Activated CD4-positive, alpha-beta T cell treated with anti-CD3 and anti-CD28 coated beads for 36 hours (primary cell): ENCODE results near the gene TMEM178A. TPM values are rescaled to one million over a fixed set of nuclear protein-coding genes. Genes with fewer than 3 reads are reported as not detected.

Experiments used
- ATAC-seq: fragments of 200-7000 bp; cut with Tn5 transposase; one replicate; pipeline ENCODE4 v1.10.0; 2021; ENCODE audit warnings: mild to moderate bottlenecking, moderate library complexity
- CTCF ChIA-PET: fragments of 350-600 bp; sonication (Branson Sonifier 250); formaldehyde crosslinking; loops from one replicate; lab custom pipeline; 2021; ENCODE audit warnings: antibody characterized with exemption; lab: Charles Lee
- POLR2A ChIA-PET: fragments of 350-600 bp; sonication (Branson Sonifier 250); formaldehyde crosslinking; loops from one replicate; lab custom pipeline; 2021; ENCODE audit warnings: antibody characterized with exemption, inconsistent platforms; lab: Charles Lee
- DNase-seq: peaks from one replicate; pipeline ENCODE4 v3.0.0-alpha.2; 2020
- H3K27ac Mint-ChIP-seq: one replicate; pipeline ENCODE4 v1.8.0; 2021; ENCODE audit warnings: mixed read lengths
- H3K27me3 Mint-ChIP-seq: one replicate; pipeline ENCODE4 v1.8.0; 2021; ENCODE audit warnings: mixed read lengths
- H3K36me3 Mint-ChIP-seq: one replicate; pipeline ENCODE4 v1.8.0; 2021; ENCODE audit warnings: low read depth, mixed read lengths
- H3K4me1 Mint-ChIP-seq: one replicate; pipeline ENCODE4 v1.8.0; 2021; ENCODE audit warnings: mixed read lengths
- H3K4me3 Mint-ChIP-seq: one replicate; pipeline ENCODE4 v1.8.0; 2021; ENCODE audit warnings: mild to moderate bottlenecking, moderate library complexity, mixed read lengths
- H3K9me3 Mint-ChIP-seq: one replicate; pipeline ENCODE4 v1.8.0; 2021; ENCODE audit warnings: low read depth, mixed read lengths
- intact Hi-C, 2 experiments: fragments of 100-400 bp; cut with DNase I in 1 of 2; cut with micrococcal nuclease in 1 of 2; formaldehyde crosslinking; loops; one replicate each; pipeline versions ENCODE4 v1.14.2 to v1.15.1; 2022 to 2024; cut with DNase I, micrococcal nuclease
- total RNA-seq, 2 experiments: library from RNA; stranded (reverse); gene quantifications; one replicate each; pipeline ENCODE4 v1.2.3, GENCODE V29; 2021

TMEM178A gene
- total RNA-seq, 2 experiments from 2014 or later: 0.21 to 0.39 TPM

DNA sequence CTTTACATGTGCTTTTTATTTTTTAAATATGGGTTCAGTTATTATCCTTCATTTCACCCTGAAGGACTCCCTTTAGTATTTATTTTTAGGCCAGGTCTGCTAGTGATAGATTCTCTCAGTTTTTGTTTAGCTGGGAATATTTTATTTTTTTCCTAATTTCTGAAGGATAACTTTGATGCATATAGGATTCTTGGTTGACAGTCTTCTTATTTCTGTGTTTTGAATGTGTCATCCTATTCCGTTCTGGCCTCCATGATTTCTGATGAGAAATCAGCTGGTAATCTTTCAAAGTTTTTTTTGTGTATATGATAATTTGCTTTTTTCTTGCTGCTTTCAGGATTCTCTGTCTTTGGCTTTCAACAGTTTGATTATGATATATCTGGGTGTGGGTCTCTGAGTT, 35.4 kb downstream of the TMEM178A start:
- Mint-ChIP-seq H3K27ac (no peak overlapping the region), H3K27me3 (peaks cover 10% of the 10 kb centered on the region), H3K4me3 (no peak overlapping the region), H3K4me1 (no peaks in the 10 kb centered on the region), H3K36me3 (no peaks in the 10 kb centered on the region), H3K9me3 (peaks cover 13% of the 10 kb centered on the region)
- DNase-seq: no peak
- intact Hi-C loops: no loop called here
- ChIA-PET CTCF (interaction anchor here (1.3 kb wide), 1 partner anchor 39 kb away, joined by 3 read pairs; no protein-coding TSS in a partner anchor), POLR2A (no interaction called here)
- ATAC-seq: no peak

DNA sequence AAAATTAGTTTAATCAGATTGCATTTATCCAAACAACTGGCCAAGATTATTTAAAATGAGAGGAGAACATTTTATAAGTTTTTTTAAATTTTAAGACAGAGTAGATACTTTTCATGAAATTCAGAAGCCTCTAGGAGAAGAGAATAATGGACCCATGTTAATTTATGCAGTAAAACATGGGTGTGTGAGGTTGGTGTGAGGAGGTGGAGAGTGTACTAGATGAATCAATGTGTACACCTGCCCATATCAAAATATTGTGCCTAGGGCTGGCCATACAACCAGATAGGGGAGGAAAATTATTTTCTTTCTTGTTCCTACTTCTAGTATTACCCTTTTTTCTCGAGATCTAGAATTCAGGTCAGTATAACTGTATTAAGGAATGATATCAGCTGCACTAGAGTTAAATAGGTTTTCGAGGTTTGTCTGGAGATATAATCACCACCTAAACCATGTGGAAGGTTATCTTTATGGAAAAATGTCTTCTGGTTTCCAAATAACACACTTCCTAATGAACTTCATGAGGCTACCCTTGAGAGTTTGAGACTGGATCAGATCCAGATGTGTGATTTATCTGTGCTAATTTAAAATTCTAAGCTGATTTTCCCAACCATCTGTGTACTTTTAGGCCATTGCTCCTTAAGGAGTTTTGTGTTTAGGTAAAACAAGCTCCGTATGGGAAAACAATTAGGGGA, 37.6 kb downstream of the TMEM178A start:
- no peak for DNase-seq
- CTCF ChIA-PET: interaction anchor here (0.7 kb wide), 2 partner anchors 28 to 518 kb away, joined by 4 to 5 read pairs; no protein-coding TSS in a partner anchor
- H3K27me3 Mint-ChIP-seq: peaks cover 14% of the 10 kb centered on the region

DNA sequence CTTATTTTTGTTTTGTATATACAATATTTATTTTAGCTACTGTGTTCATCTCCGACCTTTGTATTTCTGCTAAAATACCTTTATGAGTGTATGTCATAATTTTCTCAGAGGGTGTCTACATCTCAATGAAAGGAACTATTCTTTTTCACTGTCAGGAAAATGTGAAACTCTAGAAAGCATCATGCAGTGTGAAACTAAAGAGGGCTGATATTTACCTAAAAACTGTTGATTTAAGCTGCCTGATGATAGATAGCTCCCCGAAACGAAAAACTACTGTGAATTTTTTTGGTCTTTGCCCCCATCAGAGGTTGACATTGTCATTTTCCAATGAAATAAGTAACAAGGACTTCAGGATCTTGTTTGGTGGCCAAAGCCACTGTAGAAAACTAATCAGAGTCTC, 38.8 kb downstream of the TMEM178A start:
- Mint-ChIP-seq H3K27me3 (peaks cover 11% of the 10 kb centered on the region), H3K36me3 (no peaks in the 10 kb centered on the region), H3K4me1 (no peaks in the 10 kb centered on the region), H3K4me3 (no peak overlapping the region), H3K9me3 (peaks cover 10% of the 10 kb centered on the region), H3K27ac (no peak overlapping the region)
- intact Hi-C loops: no loop called here
- POLR2A ChIA-PET: no interaction called here
- ATAC-seq (no peak), DNase-seq (no peak)
- CTCF ChIA-PET: interaction anchor here (1.0 to 1.6 kb wide), 5 partner anchors 8 to 360 kb away, joined by 3 to 5 read pairs (median 4); no protein-coding TSS in a partner anchor

More for the DNA sequence above, 37.6 kb downstream of the TMEM178A start:
- peaks cover 13% of the 10 kb centered on the region for H3K9me3 Mint-ChIP-seq
- ATAC-seq: no peak
- intact Hi-C loops: no loop called here
- no peaks in the 10 kb centered on the region for H3K4me1 Mint-ChIP-seq
- no peaks in the 10 kb centered on the region for H3K36me3 Mint-ChIP-seq
- POLR2A ChIA-PET: interaction anchor here (0.7 kb wide), 1 partner anchor 195 kb away, joined by 3 read pairs; no protein-coding TSS in a partner anchor
- H3K27ac Mint-ChIP-seq: no peak overlapping the region
- H3K4me3 Mint-ChIP-seq: no peak overlapping the region

DNA sequence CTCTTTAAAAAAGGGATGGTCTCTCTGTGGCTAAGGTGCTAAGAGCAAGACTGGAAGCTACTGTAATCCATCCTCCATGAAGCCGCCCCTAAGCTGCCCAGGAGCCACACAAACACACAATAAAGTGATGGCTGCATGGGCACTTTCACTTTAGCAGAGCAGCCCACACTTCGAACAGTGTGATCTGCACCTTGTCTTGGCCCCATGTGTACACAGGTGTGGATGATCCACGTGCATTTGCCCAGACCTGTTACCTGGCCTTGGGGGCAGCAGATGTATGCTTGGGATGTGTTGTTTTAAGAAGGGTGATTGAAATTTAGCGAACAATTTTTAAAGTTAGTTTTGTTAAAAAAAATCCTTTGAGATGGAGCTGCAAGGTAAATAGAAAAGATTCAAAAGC, 39.9 kb downstream of the TMEM178A start:
- intact Hi-C loops: no loop called here
- POLR2A ChIA-PET: no interaction called here
- CTCF ChIA-PET: interaction anchor here (0.6 to 1.6 kb wide), 6 partner anchors 9 to 361 kb away, joined by 3 to 5 read pairs (median 4); no protein-coding TSS in a partner anchor
- H3K36me3 Mint-ChIP-seq: no peaks in the 10 kb centered on the region
- DNase-seq (no peak), ATAC-seq (no peak)
- no peaks in the 10 kb centered on the region for H3K4me1 Mint-ChIP-seq
- peaks cover 7% of the 10 kb centered on the region for H3K27me3 Mint-ChIP-seq
- no peak overlapping the region for H3K4me3 Mint-ChIP-seq
- H3K27ac Mint-ChIP-seq: no peak overlapping the region
- H3K9me3 Mint-ChIP-seq: peaks cover 9% of the 10 kb centered on the region

DNA sequence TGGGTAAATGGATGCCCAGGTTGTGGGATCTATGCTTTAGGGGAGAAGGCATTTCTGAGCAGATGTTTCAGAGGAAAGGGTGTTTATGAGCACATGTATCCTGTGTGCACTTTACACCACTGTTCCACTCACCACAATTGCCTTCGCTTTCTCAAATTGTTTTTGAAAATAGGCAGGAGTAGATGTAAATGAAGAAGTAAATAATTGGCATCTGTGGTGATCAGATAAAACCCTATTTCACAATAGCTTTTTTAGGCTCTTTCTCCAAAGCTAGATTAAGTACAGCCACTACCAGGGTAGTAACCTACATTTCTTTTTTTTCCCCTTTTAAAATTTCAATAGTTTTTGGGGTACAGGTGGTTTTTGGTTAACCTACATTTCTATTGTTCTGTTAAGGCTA, 40.6 kb downstream of the TMEM178A start:
- DNase-seq (no peak), ATAC-seq (no peak)
- Mint-ChIP-seq H3K4me1 (no peaks in the 10 kb centered on the region), H3K36me3 (no peaks in the 10 kb centered on the region), H3K27me3 (peaks cover 11% of the 10 kb centered on the region), H3K9me3 (peaks cover 8% of the 10 kb centered on the region), H3K4me3 (no peak overlapping the region), H3K27ac (no peak overlapping the region)
- ChIA-PET POLR2A (no interaction called here), CTCF (no interaction called here)
- intact Hi-C loops: no loop called here

DNA sequence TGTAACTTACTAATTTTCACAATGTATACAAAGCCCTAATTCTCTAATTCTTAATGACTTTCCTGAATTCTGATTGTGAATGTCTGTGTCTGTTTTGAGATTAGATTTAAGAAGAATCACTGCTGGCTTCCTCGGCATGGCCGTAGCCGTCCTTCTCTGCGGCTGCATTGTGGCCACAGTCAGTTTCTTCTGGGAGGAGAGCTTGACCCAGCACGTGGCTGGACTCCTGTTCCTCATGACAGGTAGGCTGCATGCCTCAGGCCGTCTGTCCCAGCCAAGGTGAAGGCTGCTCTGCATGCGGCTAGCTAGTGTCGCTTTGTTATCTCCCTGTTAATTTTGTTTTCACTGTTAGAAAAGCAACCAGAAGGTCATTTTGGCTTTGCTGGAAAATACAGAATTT, 41.2 kb downstream of the TMEM178A start:
- Mint-ChIP-seq H3K27me3 (peaks cover 11% of the 10 kb centered on the region), H3K27ac (no peak overlapping the region), H3K9me3 (peaks cover 4% of the 10 kb centered on the region), H3K36me3 (no peaks in the 10 kb centered on the region), H3K4me3 (no peak overlapping the region), H3K4me1 (no peaks in the 10 kb centered on the region)
- POLR2A ChIA-PET: no interaction called here
- intact Hi-C loops: no loop called here
- no peak for ATAC-seq
- no peak for DNase-seq
- CTCF ChIA-PET: no interaction called here

DNA sequence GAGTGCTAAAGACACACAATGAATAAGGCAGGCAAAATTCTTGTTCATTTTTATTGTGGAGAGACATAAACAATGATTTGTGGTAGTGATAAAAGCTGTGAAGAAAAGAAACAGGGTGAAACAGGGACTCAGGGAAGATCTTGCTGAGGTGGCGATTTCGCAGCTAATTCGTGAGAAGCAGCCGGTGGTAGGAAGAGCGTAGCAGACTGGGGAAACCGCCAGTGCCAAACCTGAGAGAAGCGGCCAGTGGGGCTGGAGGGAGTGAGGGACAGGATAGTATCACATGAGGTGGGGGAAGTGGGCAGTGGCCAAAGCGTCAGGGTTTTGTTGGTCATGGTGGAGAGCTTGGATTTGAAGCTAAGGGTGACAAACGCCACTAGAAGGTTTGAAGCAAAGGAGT, 42.3 kb downstream of the TMEM178A start:
- ATAC-seq: no peak
- Mint-ChIP-seq H3K9me3 (no peaks in the 10 kb centered on the region), H3K27me3 (peaks cover 11% of the 10 kb centered on the region), H3K4me3 (no peak overlapping the region), H3K27ac (no peak overlapping the region), H3K4me1 (no peaks in the 10 kb centered on the region), H3K36me3 (no peaks in the 10 kb centered on the region)
- POLR2A ChIA-PET: interaction anchor here (0.6 kb wide), 1 partner anchor 261 kb away, joined by 3 read pairs; no protein-coding TSS in a partner anchor
- DNase-seq: no peak
- CTCF ChIA-PET: no interaction called here
- intact Hi-C loops: no loop called here

DNA sequence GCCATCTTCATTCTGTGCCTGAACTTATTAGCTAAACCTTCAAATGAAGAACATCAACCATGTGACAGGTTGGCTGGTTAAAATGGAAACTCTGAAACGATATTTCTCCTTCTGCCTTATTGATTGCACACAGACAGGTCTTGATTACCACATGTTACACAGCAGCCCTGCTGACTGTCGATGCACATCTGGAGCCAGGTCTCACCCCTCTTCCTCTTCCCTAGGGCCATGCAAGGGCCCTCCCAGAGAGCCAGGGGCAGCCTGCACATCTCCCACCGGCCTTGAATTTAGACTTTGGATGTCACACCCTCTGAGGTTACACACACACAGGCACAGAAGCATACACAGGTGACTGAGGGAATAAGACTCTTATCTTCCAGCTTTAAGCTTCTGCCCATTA, 45.1 kb downstream of the TMEM178A start:
- Mint-ChIP-seq H3K9me3 (no peaks in the 10 kb centered on the region), H3K27me3 (peaks cover 11% of the 10 kb centered on the region), H3K27ac (no peak overlapping the region), H3K36me3 (no peaks in the 10 kb centered on the region), H3K4me3 (no peak overlapping the region), H3K4me1 (no peaks in the 10 kb centered on the region)
- no peak for ATAC-seq
- intact Hi-C loops: no loop called here
- ChIA-PET CTCF (no interaction called here), POLR2A (no interaction called here)
- DNase-seq: no peak

DNA sequence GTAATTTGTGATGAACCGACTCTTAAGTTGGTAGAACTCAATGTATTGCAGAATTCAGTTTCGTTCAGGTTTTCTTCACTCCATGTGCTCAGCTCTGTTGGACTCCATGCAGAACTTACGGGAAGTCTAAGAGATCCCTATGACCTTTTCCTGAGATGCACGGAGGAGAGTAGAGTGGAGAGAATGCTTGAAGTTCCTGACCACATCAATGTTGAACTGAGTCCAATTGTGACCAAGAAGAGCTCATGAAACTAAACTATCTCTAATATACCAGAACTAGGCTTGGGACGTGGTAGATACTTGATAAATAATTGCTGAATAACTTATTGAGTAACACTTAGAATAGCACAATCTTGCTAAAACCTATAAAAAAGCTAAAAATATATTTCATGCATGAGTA, 47.2 kb downstream of the TMEM178A start:
- Mint-ChIP-seq H3K4me3 (no peak overlapping the region), H3K4me1 (no peaks in the 10 kb centered on the region), H3K27ac (no peak overlapping the region), H3K27me3 (peaks cover 8% of the 10 kb centered on the region), H3K36me3 (no peaks in the 10 kb centered on the region), H3K9me3 (no peaks in the 10 kb centered on the region)
- intact Hi-C loops: no loop called here
- CTCF ChIA-PET: interaction anchor here (1.2 kb wide), 1 partner anchor 18 kb away, joined by 6 read pairs; no protein-coding TSS in a partner anchor
- ATAC-seq: no peak
- DNase-seq: no peak
- POLR2A ChIA-PET: no interaction called here

DNA sequence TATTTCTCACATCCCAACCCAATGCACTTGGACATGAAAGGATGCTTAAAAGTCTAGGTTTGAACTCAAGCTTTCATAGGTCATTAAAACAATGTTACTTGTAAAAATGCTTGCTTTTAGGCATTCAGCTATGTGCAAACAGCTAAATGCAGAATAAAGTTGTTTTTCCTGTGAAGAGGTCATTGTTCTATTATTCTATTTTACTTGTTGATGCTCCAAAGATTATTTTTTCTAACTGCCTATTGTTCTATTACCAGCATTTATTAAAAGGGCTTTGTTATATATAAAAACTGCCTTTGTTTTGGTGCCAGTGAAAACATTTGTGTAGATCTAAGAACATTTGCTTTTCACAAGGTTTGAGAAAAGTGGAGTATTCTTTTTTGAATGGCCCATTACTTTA, 49.4 kb downstream of the TMEM178A start:
- intact Hi-C loops: no loop called here

DNA sequence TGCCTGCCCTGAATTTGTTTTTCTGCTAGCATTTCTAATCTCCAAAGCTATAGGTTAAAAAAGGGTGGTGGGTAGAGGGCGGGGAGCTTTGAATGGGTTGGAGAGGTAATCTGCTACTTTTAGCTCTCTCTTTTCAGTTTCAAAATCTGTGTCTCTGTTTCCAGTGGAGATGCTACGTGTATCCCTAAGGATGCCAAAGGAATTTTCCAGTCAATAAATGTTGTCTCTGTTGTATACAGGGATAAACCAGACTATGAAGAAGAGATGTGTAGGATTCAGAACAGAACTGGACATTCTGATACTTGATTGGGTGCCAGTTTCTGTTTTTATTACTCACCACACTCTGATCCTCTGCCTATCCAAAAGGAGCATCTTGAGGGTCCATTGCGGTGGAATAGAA, 50.1 kb downstream of the TMEM178A start:
- Mint-ChIP-seq H3K4me3 (no peak overlapping the region), H3K36me3 (no peaks in the 10 kb centered on the region), H3K27me3 (peaks cover 8% of the 10 kb centered on the region), H3K27ac (no peak overlapping the region), H3K4me1 (no peaks in the 10 kb centered on the region), H3K9me3 (no peaks in the 10 kb centered on the region)
- CTCF ChIA-PET: no interaction called here
- ATAC-seq (no peak), DNase-seq (no peak)
- intact Hi-C loops: no loop called here
- POLR2A ChIA-PET: no interaction called here

More for the DNA sequence above, 49.4 kb downstream of the TMEM178A start:
- CTCF ChIA-PET: no interaction called here
- POLR2A ChIA-PET: no interaction called here
- H3K9me3 Mint-ChIP-seq: no peaks in the 10 kb centered on the region
- DNase-seq: no peak
- peaks cover 6% of the 10 kb centered on the region for H3K27me3 Mint-ChIP-seq
- no peaks in the 10 kb centered on the region for H3K36me3 Mint-ChIP-seq
- no peak overlapping the region for H3K27ac Mint-ChIP-seq
- ATAC-seq: no peak
- no peak overlapping the region for H3K4me3 Mint-ChIP-seq
- H3K4me1 Mint-ChIP-seq: no peaks in the 10 kb centered on the region

DNA sequence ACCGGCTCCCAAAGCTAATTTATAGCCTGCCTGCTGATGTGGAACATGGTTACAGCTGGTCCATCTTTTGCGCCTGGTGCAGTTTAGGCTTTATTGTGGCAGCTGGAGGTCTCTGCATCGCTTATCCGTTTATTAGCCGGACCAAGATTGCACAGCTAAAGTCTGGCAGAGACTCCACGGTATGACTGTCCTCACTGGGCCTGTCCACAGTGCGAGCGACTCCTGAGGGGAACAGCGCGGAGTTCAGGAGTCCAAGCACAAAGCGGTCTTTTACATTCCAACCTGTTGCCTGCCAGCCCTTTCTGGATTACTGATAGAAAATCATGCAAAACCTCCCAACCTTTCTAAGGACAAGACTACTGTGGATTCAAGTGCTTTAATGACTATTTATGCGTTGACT, 51.4 kb downstream of the TMEM178A start:
- Mint-ChIP-seq H3K27me3 (peaks cover 9% of the 10 kb centered on the region), H3K9me3 (no peaks in the 10 kb centered on the region), H3K27ac (no peak overlapping the region), H3K4me3 (no peak overlapping the region), H3K4me1 (no peaks in the 10 kb centered on the region), H3K36me3 (no peaks in the 10 kb centered on the region)
- no peak for DNase-seq
- intact Hi-C loops: no loop called here
- no peak for ATAC-seq
- CTCF ChIA-PET: no interaction called here
- POLR2A ChIA-PET: no interaction called here
